DMS153 (cell line): ENCODE data around the gene HEXB.

ENCODE experiments used
- DNase-seq: peaks from one replicate; lab custom pipeline; 2025; lab: John Stamatoyannopoulos, UW

Gene HEXB

DNA sequence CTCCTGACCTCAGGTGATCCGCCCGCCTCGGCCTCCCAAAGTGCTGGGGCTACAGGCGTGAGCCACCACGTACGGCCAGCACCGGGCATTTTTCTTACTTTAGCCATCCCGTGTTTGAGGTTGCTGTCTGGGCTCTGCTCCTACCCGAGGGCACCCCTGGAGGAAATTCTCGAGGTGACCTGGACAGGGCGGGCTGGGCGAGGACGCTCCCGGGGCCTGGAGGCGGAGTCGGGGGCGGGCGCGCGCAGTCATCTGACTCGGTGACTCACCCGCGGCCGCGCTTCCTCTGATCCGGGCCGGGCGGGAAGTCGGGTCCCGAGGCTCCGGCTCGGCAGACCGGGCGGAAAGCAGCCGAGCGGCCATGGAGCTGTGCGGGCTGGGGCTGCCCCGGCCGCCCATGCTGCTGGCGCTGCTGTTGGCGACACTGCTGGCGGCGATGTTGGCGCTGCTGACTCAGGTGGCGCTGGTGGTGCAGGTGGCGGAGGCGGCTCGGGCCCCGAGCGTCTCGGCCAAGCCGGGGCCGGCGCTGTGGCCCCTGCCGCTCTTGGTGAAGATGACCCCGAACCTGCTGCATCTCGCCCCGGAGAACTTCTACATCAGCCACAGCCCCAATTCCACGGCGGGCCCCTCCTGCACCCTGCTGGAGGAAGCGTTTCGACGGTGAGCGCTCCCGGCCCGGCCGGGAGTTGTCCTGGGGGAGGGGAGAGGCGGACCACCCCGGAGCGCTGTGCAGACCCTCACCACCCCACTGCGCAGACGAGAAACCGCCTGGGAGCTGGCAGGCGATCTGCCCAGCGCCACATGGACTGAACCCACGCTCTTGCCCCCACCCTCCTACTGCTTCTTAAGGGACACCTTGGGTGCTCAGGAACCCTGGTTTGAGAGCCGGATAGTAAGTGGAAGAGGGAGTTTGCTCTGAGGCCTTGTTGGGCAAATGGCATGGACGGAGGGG, at the start of gene HEXB:
TSS of gene HEXB (plus strand) at position 334 of the 952 bp plus-strand sequence. CDS start at position 362, 28 bp downstream.
- peak; percentile 26 for DNase-seq

GRCh38 chr5:74636149-74636548, 48.9 kb upstream of the HEXB start:
- no peak for DNase-seq

- DNase-seq, result no peak
Measured at GRCh38 chr5:74636552-74636951, 48.5 kb upstream of the HEXB start.

- DNase-seq, result no peak
Measured at GRCh38 chr5:74638544-74638969, 46.5 kb upstream of the HEXB start.

DNA sequence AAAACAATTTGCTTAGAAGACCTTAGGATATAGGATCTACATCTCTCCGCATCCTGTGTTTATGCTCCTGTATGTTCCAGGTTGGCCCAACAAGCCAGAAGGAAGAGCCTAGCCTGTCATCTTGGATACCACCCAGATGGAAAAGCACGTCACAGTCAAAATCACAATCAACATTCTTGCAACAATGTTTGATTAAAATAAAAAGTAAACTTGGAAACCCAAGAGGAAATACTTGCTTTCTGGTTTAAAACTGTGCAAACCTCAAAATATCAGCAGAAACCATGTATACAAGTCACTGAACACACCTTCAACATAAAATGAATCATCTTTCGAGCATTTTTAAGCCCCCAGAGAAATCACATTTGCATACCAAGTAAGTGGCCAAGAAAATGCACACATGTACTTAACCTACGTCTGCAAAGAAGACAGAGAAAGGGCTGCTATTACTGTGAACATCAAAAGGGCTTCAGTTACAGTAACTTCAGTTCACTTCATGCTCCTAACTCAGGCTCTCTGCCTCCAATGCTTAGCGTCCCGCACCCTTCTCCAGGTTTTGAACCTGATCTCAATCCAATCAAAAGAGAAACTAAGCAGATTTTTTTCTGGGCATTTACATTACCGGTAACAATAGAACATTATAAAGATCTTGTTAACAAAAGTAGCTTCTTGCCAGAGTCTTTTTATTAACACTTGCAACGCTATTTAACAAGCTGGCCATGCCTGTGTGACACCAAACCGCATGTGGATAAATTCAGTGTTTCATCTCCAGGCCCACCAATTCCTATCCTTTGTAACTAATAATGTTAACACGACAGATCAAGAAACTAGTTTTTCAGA, 45.8 kb upstream of the HEXB start:
- no peak for DNase-seq

- no peak for DNase-seq
Measured at GRCh38 chr5:74639807-74640449, 45.1 kb upstream of the HEXB start.

DNA sequence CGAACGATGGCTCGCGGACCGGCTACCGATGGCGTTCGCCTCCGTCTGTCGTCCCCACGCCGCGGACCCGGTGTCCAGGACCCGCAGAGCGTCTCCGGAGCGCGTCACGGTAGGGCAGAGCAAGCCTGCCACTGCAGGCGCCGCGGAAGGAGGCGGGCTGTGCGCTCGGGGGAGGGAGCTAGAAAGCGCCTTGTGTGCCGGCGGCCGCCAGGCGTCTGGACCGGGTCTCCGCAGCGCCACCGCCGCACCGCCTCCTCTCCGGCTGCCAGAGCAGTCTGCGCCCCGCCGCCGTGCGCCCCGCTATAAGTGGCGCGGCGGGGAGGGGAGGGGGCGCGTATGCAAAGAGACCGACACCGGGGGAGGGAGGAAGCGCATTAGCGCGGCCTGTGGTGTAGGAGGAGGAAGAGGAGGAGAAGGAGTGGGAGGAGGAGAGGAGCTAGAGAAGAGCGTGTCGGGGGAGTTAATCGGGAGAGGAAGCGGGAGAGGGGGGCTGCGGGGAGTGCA, 44.5 kb upstream of the HEXB start, which contains the start of gene ENC1:
TSS of gene ENC1 (minus strand) at position 279 of the 504 bp plus-strand sequence. CDS start 4,243 bp downstream, outside the sequence.
- peak; percentile 69 for DNase-seq

DNA sequence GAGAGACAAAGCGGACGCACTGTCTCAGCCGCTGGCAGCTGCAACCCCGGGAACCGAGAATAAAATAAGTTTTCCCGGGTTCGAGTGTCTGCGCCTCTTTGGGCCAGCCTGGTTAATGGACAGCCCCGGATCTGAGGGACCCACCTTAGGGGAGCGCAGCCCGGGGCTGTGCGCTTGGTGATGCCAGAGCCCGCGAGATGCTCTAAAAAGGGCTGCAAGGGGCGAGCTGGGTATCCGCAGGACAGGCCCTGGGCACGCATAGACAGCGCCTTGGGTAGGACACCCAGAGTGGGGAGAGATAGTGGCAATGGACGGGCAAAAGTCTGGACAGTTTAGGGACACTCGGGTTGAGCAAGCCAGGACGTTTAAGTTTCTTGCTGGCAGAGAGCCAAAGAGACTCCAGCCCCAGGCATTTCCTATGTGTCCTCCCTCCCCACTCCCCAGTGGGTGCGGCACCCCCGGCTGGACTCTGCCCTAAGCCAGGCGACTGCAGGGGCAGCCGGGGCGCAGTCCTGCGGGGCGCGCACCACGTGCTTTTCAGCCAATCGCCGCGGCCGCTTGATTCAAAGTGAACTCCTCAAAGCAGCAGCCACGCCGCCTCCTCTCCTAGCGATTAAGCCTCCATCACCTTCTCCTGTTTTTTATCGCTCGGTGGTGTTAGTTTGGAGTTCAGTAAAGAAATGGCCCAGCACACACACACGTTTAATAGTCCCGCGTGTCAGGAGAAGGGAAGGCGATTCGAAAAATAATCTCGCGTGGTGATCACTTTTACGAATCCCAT, 43.9 kb upstream of the HEXB start:
- peak; percentile 31 for DNase-seq

GRCh38 chr5:74641735-74642542, 43.1 kb upstream of the HEXB start:
- no peak for DNase-seq

DNA sequence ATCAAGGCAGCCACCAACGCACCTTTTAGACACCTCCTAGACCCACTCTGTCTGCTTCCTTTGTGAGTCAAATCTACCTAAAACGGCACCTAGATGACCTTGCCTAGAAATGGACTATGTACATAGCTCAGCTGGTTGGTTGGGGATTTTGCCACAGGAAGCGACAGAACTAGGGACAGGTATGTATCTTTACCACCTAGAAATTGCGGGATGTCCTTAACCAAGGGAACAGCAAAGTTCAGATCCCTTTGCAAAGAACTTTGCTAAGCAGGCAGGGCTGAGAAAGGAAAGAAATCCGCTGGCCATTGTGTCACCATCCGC, 42.5 kb upstream of the HEXB start:
- DNase-seq, result no peak

- no peak for DNase-seq
Measured at GRCh38 chr5:74643111-74643562, 41.9 kb upstream of the HEXB start.

- DNase-seq, result no peak
Measured at GRCh38 chr5:74647096-74647495, 37.9 kb upstream of the HEXB start.

DNA sequence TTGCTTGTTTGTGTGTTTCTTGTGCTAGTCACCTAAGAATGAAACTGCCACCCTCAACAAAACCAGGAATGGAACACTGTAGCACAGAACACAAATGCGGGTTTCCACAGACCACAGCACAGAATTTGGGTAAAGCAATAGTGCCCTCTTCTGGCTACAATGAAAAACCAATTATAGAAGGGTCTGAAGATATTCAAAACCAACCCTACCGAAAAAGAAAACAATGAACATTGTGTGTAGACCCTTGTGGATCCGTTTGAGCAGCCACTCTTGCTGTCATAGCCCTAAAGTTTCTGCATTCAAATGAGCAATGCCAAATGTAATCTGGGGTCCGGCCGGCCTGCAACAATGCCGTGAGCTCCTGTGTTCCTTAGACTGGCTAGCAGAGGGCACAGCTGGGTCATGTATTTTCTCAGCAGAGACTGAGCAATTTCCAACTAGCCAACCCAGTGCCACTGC, 36.2 kb upstream of the HEXB start:
- peak; percentile 20 for DNase-seq

DNA sequence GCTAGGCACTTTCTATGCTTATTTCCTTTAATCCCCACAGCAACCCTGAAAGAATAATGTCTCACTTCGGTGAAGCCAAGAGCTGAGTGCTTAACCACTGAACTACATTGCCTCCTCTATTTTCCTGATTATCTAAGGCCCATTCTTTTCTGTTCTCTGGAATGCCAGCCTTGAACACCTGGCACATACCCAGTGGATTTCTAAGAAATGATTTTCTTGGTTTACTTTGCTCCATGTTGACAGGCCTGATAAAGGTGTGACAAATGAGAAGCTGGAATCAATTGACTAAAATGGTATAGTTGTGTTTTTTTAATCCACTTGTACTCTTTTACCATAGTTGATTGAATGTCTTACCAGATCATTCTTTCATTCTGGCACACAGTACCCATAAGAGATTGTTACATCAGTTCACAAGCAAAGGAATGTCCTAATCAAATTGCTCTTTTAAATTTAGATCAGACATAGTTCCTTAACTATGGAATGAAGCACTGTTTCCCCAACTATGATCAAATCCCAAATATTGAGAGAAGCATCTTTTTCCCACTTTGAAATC, 35.5 kb upstream of the HEXB start:
- DNase-seq, result no peak

DNA sequence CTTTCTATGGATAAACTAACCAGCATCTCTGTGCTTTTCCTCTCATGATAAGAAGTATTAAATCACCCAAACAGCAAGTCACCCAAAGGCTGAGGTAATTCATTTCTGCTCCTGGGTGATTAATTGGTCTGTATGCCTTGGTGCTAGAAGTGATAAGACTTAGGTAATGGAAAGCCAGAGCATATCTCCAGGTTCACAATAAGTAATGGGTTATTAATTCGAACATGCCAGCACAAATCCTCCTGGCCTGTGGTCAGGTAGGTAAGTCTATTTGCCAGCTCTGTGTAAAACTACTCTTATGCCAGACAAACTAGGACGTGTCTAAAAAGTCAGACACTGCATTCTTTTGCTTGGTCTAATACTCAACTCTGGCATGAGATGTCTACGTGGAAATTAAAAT, 33.3 kb upstream of the HEXB start:
- no peak for DNase-seq

GRCh38 chr5:74652576-74652975, 32.5 kb upstream of the HEXB start:
- no peak for DNase-seq

DNA sequence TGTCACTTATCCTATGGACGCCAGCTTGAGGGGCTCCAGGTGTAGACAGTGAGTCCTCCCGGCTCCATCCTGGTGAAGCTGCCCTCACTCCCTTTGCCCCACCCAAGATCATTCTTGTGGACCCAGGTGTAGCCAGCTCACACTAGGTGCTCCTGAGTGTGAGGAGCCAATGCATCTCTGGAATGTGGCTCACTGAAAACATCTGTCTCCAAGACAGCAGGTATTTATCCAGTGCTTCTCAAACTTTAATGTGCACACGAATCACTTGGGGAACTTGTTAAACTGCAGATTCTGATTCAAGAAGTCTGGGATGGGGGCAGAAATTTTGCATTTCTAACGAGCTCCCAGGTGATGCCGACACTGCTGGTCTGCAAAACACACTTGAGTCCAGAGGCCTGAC, 31.0 kb upstream of the HEXB start:
- DNase-seq, result no peak

- no peak for DNase-seq
Measured at GRCh38 chr5:74655206-74655605, 29.8 kb upstream of the HEXB start.

DNA sequence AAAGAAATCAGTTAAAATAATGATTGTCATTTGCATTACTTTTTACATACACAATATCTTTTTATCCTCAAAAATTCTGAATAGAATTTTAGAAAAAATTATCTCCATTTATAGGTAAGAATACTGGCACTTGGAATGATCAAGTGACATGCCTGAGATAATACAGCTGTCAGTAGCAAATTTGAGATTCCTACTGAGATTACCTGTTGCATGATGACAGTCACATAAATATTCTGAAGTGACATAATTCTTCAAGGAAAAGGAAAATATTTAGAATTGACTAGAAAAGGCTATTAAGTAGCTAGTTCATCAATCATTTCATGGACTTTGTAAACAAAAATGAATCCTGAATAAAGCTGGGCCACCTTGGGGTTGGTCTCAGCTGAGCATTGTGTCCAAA, 29.3 kb upstream of the HEXB start:
- no peak for DNase-seq

DNA sequence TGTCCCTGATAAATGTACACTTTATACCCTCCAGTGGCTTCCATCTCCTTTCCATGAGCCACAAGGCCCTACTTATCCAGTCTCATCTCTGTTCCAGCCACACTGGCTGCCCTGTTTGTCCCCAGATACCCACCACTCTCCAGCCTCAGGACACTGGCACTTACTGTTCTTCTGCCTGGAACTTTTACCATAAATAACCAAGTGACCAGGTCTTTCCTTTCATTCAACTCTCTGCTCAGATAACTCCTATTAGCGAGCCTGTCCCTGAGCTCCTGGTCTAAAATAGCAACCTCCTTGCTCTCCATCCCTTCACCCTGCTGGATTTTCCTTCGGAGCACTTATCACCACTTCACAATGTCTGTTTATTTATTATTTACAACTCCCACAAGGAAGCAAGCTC, 27.9 kb upstream of the HEXB start:
- no peak for DNase-seq
